ENCODE measurements around the gene EYS.

GRCh38 chr6:63844287-63844686 lies 1862.7 kb downstream of the EYS start:
- no peak for TF ChIP-seq ZHX1 (CRISPR knock-in tag; IDR thresholded peaks at IDR 0.05; ENCODE audit: low read depth)
- no peak for TF ChIP-seq NR2F6 (IDR thresholded peaks at IDR 0.05)
- no peak for TF ChIP-seq NR2F6 (CRISPR knock-in tag; IDR thresholded peaks at IDR 0.05)
- TF ChIP-seq CHD2 (IDR thresholded peaks at IDR 0.05; ENCODE audit: low read depth, low read length), result no peak
- no peak for TF ChIP-seq CTCF (CRISPR knock-in tag; IDR thresholded peaks at IDR 0.05)

Data from HepG2 (cell line).